Brain microvascular endothelial cell (primary cell): Measurements from ENCODE around the gene PDE11A.

ENCODE experiments used
- DNase-seq: peaks from one replicate; pipeline ENCODE4 v3.0.0-alpha.2; 2020
- H3K27ac ChIP-seq: fragments of 250-450 bp; sonication (Bioruptor Pico); 2 replicates; pipeline ENCODE4 v1.5.1; 2020; ENCODE audit warnings: mild to moderate bottlenecking, moderate library complexity
- H3K27me3 ChIP-seq: fragments of 250-450 bp; sonication (Bioruptor Pico); replicated peaks from 2 replicates; pipeline ENCODE4 v1.5.1; 2020; ENCODE audit warnings: mild to moderate bottlenecking
- H3K36me3 ChIP-seq: fragments of 250-450 bp; sonication (Bioruptor Pico); replicated peaks from 2 replicates; pipeline ENCODE4 v1.5.1; 2020; ENCODE audit warnings: mild to moderate bottlenecking
- H3K4me3 ChIP-seq: 2 replicates; pipeline ENCODE4 v1.5.1; 2011; ENCODE audit warnings: low read depth, mild to moderate bottlenecking, control low read depth, low read length, moderate library complexity
- CTCF ChIP-seq: IDR thresholded peaks from 2 replicates; pipeline ENCODE4 v1.5.1; 2011; ENCODE audit warnings: low read depth, mild to moderate bottlenecking, moderate library complexity, low read length, control low read depth, inconsistent platforms; ENCODE audit errors: missing control alignments
- in situ Hi-C: cut with HindIII; loops from 2 replicates; pipeline ENCODE4 v1.10.0; 2017; ENCODE audit warnings: low sequenced_read_pairs, low pct_ligation_motif_present

PDE11A gene

GRCh38 chr2:177887722-177888121 lies 184.9 kb downstream of the PDE11A start:
- TF ChIP-seq CTCF, result no peak
- no peak overlapping the region for H3K27ac ChIP-seq
- H3K4me3 ChIP-seq, result no peak overlapping the region
- in situ Hi-C loops, result no loop called here
- DNase-seq, result no peak
- no peaks in the 10 kb centered on the region for H3K36me3 ChIP-seq
- no peaks in the 10 kb centered on the region for H3K27me3 ChIP-seq

- Histone ChIP-seq H3K27me3 (no peaks in the 10 kb centered on the region), H3K4me3 (no peak overlapping the region), H3K36me3 (no peaks in the 10 kb centered on the region), H3K27ac (no peak overlapping the region)
- in situ Hi-C loops, result no loop called here
- TF ChIP-seq CTCF, result no peak
- DNase-seq, result no peak
Measured at GRCh38 chr2:177886824-177887223, 185.8 kb downstream of the PDE11A start.

- no peak overlapping the region for H3K27ac ChIP-seq
- no peak overlapping the region for H3K4me3 ChIP-seq
- in situ Hi-C loops, result no loop called here
- TF ChIP-seq CTCF, result no peak
- H3K27me3 ChIP-seq, result no peaks in the 10 kb centered on the region
- DNase-seq, result no peak
- H3K36me3 ChIP-seq, result no peaks in the 10 kb centered on the region
Measured at GRCh38 chr2:177885828-177886466, 186.6 kb downstream of the PDE11A start.

GRCh38 chr2:177883177-177883576 lies 189.4 kb downstream of the PDE11A start:
- Histone ChIP-seq H3K27me3 (no peaks in the 10 kb centered on the region), H3K36me3 (no peaks in the 10 kb centered on the region), H3K27ac (no peak overlapping the region), H3K4me3 (no peak overlapping the region)
- TF ChIP-seq CTCF, result no peak
- in situ Hi-C loops, result no loop called here
- no peak for DNase-seq

GRCh38 chr2:177882501-177882900 lies 190.1 kb downstream of the PDE11A start:
- no peak for DNase-seq
- Histone ChIP-seq H3K27ac (no peak overlapping the region), H3K36me3 (no peaks in the 10 kb centered on the region), H3K4me3 (no peak overlapping the region), H3K27me3 (no peaks in the 10 kb centered on the region)
- TF ChIP-seq CTCF, result no peak
- in situ Hi-C loops, result no loop called here

- DNase-seq, result no peak
- no peak for TF ChIP-seq CTCF
- H3K36me3 ChIP-seq, result no peaks in the 10 kb centered on the region
- no peaks in the 10 kb centered on the region for H3K27me3 ChIP-seq
- no peak overlapping the region for H3K27ac ChIP-seq
- H3K4me3 ChIP-seq, result no peak overlapping the region
- in situ Hi-C loops, result no loop called here
Measured at GRCh38 chr2:177881921-177882320, 190.7 kb downstream of the PDE11A start.
